Astrocyte (in vitro differentiated cells and primary cell): ENCODE results near the gene METTL8.

Experiments
- CTCF ChIP-seq: IDR thresholded peaks from 2 replicates; pipeline ENCODE4 v1.5.1; 2011; ENCODE audit warnings: low read depth, mild to moderate bottlenecking, inconsistent platforms, low read length, moderate library complexity; ENCODE audit not compliant: insufficient read depth
- EZH2 ChIP-seq: IDR thresholded peaks from 2 replicates; pipeline ENCODE4 v1.6.1; 2012; ENCODE audit warnings: mild to moderate bottlenecking, low read length, inconsistent platforms; ENCODE audit not compliant: insufficient read depth

DNA sequence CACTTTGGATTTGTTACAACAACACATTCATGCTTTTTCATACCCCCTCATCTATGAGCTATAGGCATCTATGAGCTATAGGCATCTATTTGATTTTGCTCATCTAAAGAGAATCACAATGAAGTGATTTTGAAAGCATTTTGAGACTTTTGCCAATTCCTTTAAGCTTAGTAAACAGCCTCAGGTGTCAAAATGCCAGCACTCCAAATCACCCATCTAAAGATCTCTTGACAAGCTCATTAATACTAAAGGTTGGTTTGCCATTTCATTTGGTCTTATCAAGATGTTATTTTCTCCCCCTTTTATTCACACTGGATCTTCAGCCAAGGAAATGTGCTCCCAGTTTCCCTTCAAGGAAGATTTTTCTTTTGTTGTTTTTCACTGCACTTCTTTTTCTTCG, 162.4 kb downstream of the METTL8 start:
- no peak for TF ChIP-seq CTCF
- TF ChIP-seq EZH2, result no peak
